Islet precursor cell (in vitro differentiated cells): ENCODE results near the gene TMEM107.

Experiments used
- DNase-seq: peaks from one replicate; pipeline ENCODE4 v3.0.0-alpha.2; 2018

The TMEM107 gene

GRCh38 chr17:8161289-8162232, 14.6 kb downstream of the TMEM107 start:
- DNase-seq, result peak; percentile 48

GRCh38 chr17:8160741-8161221, 15.4 kb downstream of the TMEM107 start:
- DNase-seq, result peak; percentile 48

GRCh38 chr17:8160224-8160577, 16.0 kb downstream of the TMEM107 start:
- DNase-seq, result no peak

- DNase-seq, result no peak
Observed at GRCh38 chr17:8159459-8160223, 16.5 kb downstream of the TMEM107 start.

- no peak for DNase-seq
Observed at GRCh38 chr17:8159032-8159400, 17.2 kb downstream of the TMEM107 start.

GRCh38 chr17:8158267-8159031, 17.7 kb downstream of the TMEM107 start:
- peak; percentile 98 for DNase-seq

GRCh38 chr17:8156246-8156992, 19.8 kb downstream of the TMEM107 start:
- peak; percentile 100 for DNase-seq

GRCh38 chr17:8155996-8156245, 20.3 kb downstream of the TMEM107 start:
- DNase-seq, result no peak

GRCh38 chr17:8155231-8155995, 20.8 kb downstream of the TMEM107 start:
- peak; percentile 61 for DNase-seq

- peak; percentile 55 for DNase-seq
Observed at GRCh38 chr17:8154608-8155155, 21.5 kb downstream of the TMEM107 start.

- peak; percentile 99 for DNase-seq
Observed at GRCh38 chr17:8153957-8154607, 22.1 kb downstream of the TMEM107 start.

GRCh38 chr17:8153525-8153956, 22.6 kb downstream of the TMEM107 start:
- peak; percentile 73 for DNase-seq

- peak; percentile 48 for DNase-seq
Observed at GRCh38 chr17:8153031-8153451, 23.1 kb downstream of the TMEM107 start.

GRCh38 chr17:8152112-8152775, 23.9 kb downstream of the TMEM107 start, which contains the start of gene PER1:
Gene PER1 (minus strand): TSS chr17:8152404. CDS start chr17:8150706, 1,698 bp downstream.
- peak; percentile 99 for DNase-seq

GRCh38 chr17:8151641-8152111, 24.5 kb downstream of the TMEM107 start:
- peak; percentile 81 for DNase-seq

GRCh38 chr17:8151120-8151640, 25.0 kb downstream of the TMEM107 start:
- DNase-seq, result peak; percentile 92

- no peak for DNase-seq
Observed at GRCh38 chr17:8150194-8151119, 25.7 kb downstream of the TMEM107 start.

GRCh38 chr17:8149419-8150193, 26.6 kb downstream of the TMEM107 start:
- DNase-seq, result no peak
